Measurements from ENCODE around the gene USP10. TPM values are rescaled to one million over a fixed set of nuclear protein-coding genes. Genes with fewer than 3 reads are reported as not detected.

The USP10 gene
- total and polyA plus RNA-seq, 2 donors (not counting 3 experiments of a cell fraction or from before 2014, with no cell fraction given), result 84.0 to 115 TPM

DNA sequence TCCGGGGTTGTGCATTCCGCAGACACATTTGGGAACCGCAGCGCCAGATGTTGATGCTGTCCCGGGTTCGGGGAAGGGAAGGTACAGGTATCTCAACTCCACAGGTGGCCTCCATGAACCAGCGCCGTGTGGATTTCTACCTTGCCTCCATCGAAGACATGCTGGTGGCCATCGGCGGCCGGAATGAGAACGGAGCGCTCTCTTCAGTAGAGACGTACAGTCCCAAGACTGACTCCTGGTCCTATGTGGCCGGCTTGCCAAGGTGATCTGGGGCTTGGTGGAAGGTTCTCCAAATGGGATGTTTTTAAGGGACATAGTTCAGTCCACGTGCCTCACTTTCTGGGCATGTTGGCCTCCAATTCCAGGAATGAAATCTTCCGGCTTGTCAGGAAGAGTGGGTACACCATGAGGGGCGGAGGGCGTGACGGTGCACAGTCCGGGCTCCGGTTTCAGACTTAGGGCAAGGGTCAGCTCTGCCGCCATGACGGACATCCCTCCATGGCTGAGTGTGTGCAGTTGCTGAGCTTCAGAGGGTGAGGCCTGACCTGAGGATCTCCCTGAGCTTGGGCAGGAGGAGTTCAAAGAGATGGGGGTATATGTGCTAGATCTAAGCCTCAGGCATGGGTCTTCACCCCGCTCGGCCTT lies 40.0 kb upstream of the USP10 start:
- no peaks in the 10 kb centered on the region for H3K9me1 ChIP-seq (replicated peaks; ENCODE audit: control insufficient read depth, extremely low read depth, insufficient read depth, low read length)
- ChIA-PET CTCF (interaction anchor here (1.1 to 6.9 kb wide), 4 partner anchors 13 to 153 kb away, joined by 3 to 66 read pairs (median 18); no protein-coding TSS in a partner anchor), POLR2A (interaction anchor here (1.4 kb wide), 1 partner anchor 12 kb away, joined by 3 read pairs; no protein-coding TSS in a partner anchor)
- H3K36me3 ChIP-seq (ENCODE audit: control insufficient read depth in 2 of 2, extremely low read depth in 1 of 2, insufficient read depth in 2 of 2, low read length in 2 of 2), result peaks cover 7 to 52% of the 10 kb centered on the region in 2 experiments
- H3K27me3 ChIP-seq (ENCODE audit: control insufficient read depth in 2 of 2, insufficient read depth in 2 of 2, low read length in 2 of 2), result no peaks in the 10 kb centered on the region
- H4K20me1 ChIP-seq (replicated peaks; ENCODE audit: control insufficient read depth, extremely low read depth, insufficient read depth, low read length), result no peaks in the 10 kb centered on the region
- TF ChIP-seq POLR2AphosphoS5 (IDR thresholded peaks at IDR 0.05; ENCODE audit: insufficient read depth, low read depth, low read length) (no peak), FOS (IDR thresholded peaks at IDR 0.05; ENCODE audit: borderline replicate concordance, insufficient read depth, low read length) (no peak), POLR2A (IDR thresholded peaks at IDR 0.05; ENCODE audit: low read depth, low read length) (no peak), JUN (IDR thresholded peaks at IDR 0.05; ENCODE audit: borderline replicate concordance, insufficient read depth, insufficient read length, low read depth) (no peak)
- no peak overlapping the region for H3K4me3 ChIP-seq (replicated peaks in 1 of 3; ENCODE audit: insufficient read depth in 1 of 3, low read depth in 1 of 3, low read length in 3 of 3)
- intact Hi-C loops (cut with micrococcal nuclease) (no loop called here), dilution Hi-C loops (cut with MboI; ENCODE audit: extremely low pct_ligation_motif_present, low sequenced_read_pairs) (no loop called here)
- no peaks in the 10 kb centered on the region for H3K9me3 ChIP-seq (replicated peaks; ENCODE audit: control insufficient read depth, insufficient read depth, low read length)
- no peak overlapping the region for H2AFZ ChIP-seq (ENCODE audit: low read depth, low read length)
- no peaks in the 10 kb centered on the region for H3K79me2 ChIP-seq (ENCODE audit: control insufficient read depth, insufficient read depth, low read length)
- peaks cover 6% of the 10 kb centered on the region for H3K4me1 ChIP-seq (ENCODE audit: control insufficient read depth, extremely low read depth, insufficient read depth, low read length)
- no peak overlapping the region for H3K4me2 ChIP-seq (ENCODE audit: insufficient read depth, low read length)
- no peak overlapping the region for H3K27ac ChIP-seq (ENCODE audit: insufficient read depth, low read depth, low read length)
- no peak for FAIRE-seq
- DNase-seq (ENCODE audit: low read depth, low spot score), result no peak
- BruUV-seq (replicated peaks), result no TSS peak
- no peak overlapping the region for H3K9ac ChIP-seq (replicated peaks; ENCODE audit: extremely low read depth, insufficient read depth, low read length)

DNA sequence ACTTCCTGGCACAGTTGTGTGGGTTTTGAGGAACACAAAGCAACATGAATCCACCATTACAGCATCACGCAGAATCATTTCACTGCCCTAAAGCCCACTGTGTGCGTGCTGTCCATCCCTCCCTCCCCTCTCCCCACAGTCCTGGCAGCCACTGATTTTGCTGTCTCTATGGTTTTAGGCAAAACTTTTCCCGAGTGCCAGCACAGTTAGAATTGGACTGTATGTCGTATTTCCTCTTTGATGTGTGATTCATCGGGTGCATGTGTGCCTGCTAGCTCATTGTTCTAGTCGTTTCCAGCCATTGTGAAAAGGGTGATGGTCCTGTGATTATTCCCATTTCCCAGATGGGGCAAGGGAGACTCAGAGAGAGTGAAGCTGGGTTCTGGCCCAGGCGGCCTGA lies 38.8 kb upstream of the USP10 start:
- Histone ChIP-seq H3K27me3 (ENCODE audit: control insufficient read depth in 2 of 2, insufficient read depth in 2 of 2, low read length in 2 of 2) (no peaks in the 10 kb centered on the region), H3K27ac (ENCODE audit: insufficient read depth, low read depth, low read length) (peak overlapping the region; percentile 41), H3K4me2 (ENCODE audit: insufficient read depth, low read length) (no peak overlapping the region), H2AFZ (ENCODE audit: low read depth, low read length) (no peak overlapping the region), H4K20me1 (replicated peaks; ENCODE audit: control insufficient read depth, extremely low read depth, insufficient read depth, low read length) (no peaks in the 10 kb centered on the region), H3K4me1 (ENCODE audit: control insufficient read depth, extremely low read depth, insufficient read depth, low read length) (peaks cover 6% of the 10 kb centered on the region), H3K36me3 (ENCODE audit: control insufficient read depth in 2 of 2, extremely low read depth in 1 of 2, insufficient read depth in 2 of 2, low read length in 2 of 2) (peaks cover 7 to 54% of the 10 kb centered on the region in 2 experiments), H3K9me3 (replicated peaks; ENCODE audit: control insufficient read depth, insufficient read depth, low read length) (no peaks in the 10 kb centered on the region), H3K9ac (replicated peaks; ENCODE audit: extremely low read depth, insufficient read depth, low read length) (peak overlapping the region; percentile 1), H3K9me1 (replicated peaks; ENCODE audit: control insufficient read depth, extremely low read depth, insufficient read depth, low read length) (no peaks in the 10 kb centered on the region), H3K4me3 (replicated peaks in 1 of 3; ENCODE audit: insufficient read depth in 1 of 3, low read depth in 1 of 3, low read length in 3 of 3) (no peak overlapping the region), H3K79me2 (ENCODE audit: control insufficient read depth, insufficient read depth, low read length) (no peaks in the 10 kb centered on the region)
- FAIRE-seq, result peak; percentile 82
- ChIA-PET POLR2A (interaction anchor here (1.4 kb wide), 1 partner anchor 13 kb away, joined by 3 read pairs; no protein-coding TSS in a partner anchor), CTCF (interaction anchor here (0.6 to 6.9 kb wide), 7 partner anchors 12 to 310 kb away, joined by 3 to 66 read pairs (median 4); no protein-coding TSS in a partner anchor)
- TF ChIP-seq JUN (IDR thresholded peaks at IDR 0.05; ENCODE audit: borderline replicate concordance, insufficient read depth, insufficient read length, low read depth), result peak; percentile 66
- TF ChIP-seq POLR2AphosphoS5 (IDR thresholded peaks at IDR 0.05; ENCODE audit: insufficient read depth, low read depth, low read length), result no peak
- peak; percentile 53 for TF ChIP-seq FOS (IDR thresholded peaks at IDR 0.05; ENCODE audit: borderline replicate concordance, insufficient read depth, low read length)
- intact Hi-C loops (cut with micrococcal nuclease) (no loop called here), dilution Hi-C loops (cut with MboI; ENCODE audit: extremely low pct_ligation_motif_present, low sequenced_read_pairs) (no loop called here)
- DNase-seq (ENCODE audit: low read depth, low spot score), result peak; percentile 68
- BruUV-seq (replicated peaks), result no TSS peak

All from endothelial cell of umbilical vein (primary cell).